Amniotic epithelial cell (primary cell): ENCODE results near the gene FBN1.

Source experiments
- DNase-seq: peaks from one replicate; pipeline ENCODE4 v3.0.0-alpha.2; 2010; ENCODE audit warnings: low read depth

The FBN1 gene

DNA sequence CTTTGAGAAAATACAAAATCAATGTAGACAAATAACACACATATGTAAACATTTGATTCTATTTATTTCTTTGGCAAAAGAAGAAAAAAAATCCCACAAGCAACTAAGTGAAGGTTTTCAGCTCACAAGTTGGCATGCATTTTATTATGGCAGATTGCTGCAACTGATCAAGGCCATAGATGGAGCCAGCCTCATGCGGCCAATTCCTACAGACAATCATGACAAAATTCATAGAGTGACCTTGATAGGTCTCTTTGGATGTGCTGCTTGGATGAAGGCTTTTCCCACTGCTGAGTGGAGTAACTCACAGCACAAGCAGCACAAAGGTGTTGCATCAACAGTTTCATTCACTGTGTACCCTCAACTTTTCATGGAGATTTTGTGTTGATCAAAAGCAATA lies 22.1 kb downstream of the FBN1 start:
- no peak for DNase-seq

- no peak for DNase-seq
These were observed 23.3 kb downstream of the FBN1 start for GRCh38 chr15:48622237-48622636.

DNA sequence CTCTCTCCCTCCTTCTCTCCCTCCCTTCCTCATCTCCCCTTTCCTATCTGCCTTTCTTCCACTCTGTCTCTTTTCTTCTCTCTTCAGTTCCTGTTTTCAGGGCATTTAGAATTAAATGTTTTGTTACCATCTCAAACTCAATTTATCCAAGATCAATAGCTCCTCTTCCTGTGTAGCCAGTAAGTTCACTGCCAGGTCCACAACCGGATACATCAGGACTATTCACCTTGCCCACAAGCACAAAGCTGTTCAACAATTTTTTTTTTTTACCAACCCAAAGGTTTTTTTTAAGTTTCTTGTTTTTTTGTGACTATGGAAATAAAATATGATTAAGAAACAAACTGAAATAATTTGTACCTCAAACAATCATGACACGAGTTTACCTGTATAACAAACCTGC lies 26.1 kb downstream of the FBN1 start:
- DNase-seq, result no peak

DNA sequence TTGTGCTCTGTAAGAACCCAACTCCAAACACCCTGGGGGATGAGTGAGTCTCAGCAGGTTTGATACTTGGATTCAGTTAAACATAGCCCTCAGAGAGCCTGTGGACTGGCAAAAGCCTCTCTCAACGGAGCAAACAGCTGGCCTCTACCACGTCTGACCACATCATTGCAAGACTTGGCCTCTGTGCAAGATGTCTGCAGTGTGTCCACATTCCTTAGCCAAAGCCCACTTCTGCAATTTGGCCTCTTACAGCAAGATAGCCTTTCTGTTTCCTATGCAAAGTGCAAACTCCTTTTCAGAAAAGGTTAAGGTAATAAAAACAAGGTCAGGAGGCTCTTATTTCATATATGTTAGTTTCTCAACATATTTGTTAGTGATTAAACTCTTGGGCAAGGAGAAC lies 27.9 kb downstream of the FBN1 start:
- peak; percentile 98 for DNase-seq

DNA sequence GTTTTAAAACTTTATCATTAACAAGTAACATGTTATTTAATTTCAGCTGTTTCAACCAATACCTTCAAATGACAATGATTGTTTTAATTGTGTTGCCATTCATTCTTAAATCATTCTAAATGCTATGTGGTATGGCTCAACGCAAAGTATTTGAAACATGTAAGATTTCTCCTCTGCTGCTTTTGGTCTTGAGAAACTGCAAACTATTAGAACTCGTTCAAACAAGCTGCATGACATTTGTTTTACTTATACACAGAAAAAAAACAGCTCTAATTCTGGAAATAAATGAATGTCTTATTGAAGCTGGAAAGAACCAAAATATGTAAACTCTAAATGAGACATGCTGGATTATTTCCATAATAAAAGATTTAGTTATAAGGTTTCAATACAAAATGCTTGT lies 29.3 kb downstream of the FBN1 start:
- peak; percentile 72 for DNase-seq

DNA sequence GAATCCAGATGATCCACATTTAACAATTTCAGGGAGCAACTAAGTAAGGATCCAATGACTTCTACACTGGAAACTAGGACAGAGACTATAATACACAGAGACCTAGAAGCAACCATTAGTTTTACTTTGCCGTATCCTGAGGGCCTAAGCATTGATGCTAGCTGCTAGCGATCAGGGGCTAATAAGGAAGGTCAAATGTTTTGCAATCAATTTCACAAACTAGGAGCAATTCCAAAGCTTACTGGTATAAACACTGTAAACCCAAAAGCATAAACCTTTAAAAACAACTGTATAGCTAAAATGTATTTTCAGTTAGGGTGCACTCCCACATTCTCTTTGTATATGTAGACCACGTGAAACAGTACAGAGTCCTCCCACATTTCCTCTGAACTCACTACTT lies 31.5 kb downstream of the FBN1 start:
- no peak for DNase-seq

DNA sequence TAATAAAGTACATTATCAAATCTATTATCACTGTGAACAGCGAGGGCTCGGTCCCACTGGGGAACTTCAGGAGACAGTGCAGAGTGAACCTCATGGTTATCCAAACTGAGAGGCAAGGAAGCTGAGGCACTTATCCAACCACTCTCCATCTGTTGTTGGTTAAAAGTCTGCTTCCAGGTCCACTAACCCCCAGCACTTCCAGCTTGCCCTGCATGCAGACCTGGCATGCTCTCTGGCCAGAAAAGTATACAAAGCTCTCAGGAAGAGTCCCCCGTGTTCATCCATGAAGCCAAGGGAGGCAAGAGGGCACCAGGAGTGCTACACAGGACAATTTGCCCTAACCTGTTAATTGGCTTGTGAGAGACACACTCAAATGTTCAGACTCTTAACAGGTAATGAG lies 36.0 kb downstream of the FBN1 start:
- no peak for DNase-seq

- no peak for DNase-seq
These were observed 37.7 kb downstream of the FBN1 start for GRCh38 chr15:48607846-48608245.

DNA sequence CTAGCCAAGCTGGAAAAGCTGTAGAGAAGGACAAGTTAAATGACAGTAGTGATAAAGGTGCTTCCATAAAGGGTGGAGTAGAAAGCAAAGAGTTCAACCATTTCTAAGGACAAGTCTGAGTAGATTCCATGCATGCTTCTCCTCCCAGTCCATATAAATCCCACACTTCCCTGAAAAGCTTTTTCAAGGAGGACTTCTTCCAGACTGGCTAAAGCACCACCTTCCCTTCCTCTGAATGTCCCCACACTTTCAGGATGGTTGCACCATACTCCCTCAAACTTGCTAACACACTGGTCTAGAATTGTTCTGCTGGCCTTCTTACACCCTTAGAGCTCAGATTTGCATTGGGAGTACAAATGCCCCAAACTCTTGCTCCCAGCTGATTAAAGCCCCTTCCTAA lies 40.9 kb downstream of the FBN1 start:
- no peak for DNase-seq

DNA sequence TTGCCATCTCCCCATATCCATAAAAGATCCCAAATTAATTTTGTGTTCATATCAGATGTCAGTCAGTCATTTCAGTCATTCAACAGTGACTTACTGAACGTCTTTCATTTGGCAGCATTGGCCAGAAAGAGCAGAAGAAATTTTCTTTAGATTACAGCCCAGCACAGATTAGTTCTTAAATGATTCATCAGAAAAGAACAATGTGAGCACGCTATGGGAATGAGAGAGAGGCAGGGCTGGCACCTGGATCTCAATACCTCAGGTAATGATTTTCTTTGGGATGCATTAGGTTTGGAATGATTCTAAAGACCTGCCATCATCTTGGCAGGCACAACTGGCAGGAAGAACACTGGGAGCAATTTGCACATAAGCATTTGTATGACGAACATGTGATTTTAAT lies 41.6 kb downstream of the FBN1 start:
- DNase-seq, result no peak

GRCh38 chr15:48603123-48603500 lies 42.4 kb downstream of the FBN1 start:
- no peak for DNase-seq

DNA sequence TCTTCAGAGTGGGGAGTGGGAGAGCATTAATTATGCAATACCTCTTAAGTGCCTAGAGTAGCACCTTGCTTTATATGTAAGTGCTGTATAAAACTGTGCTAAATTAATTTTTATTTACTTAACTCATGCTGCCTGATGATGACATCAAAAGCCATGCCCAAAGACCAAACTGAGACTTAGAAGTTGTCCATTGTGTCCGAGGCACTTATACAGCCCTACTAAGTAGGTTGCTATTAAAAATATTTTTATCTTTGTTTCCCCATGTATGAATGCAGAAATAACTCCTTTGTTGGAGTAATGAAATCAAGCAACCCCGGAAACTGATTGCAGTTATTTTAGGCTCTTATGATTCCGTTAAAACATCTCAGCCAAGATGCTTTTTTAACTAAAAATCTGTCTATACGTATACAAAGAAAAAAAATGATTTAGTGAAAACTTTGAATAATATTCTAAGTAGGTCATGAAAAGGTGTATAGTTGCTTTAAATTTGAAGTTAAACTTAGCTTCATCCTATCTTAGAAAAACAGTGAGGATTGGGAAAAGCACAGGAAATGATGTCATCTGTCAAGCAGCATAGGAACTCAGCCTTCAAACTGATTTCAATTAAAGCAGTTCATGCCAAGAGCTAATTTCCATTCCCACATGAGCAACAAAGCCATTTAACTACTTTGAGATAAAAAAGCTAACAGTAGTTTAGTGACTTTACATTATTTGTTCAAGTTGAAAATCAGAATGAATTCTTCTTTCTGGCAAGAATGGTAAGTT lies 43.0 kb downstream of the FBN1 start:
- DNase-seq, result peak; percentile 83

DNA sequence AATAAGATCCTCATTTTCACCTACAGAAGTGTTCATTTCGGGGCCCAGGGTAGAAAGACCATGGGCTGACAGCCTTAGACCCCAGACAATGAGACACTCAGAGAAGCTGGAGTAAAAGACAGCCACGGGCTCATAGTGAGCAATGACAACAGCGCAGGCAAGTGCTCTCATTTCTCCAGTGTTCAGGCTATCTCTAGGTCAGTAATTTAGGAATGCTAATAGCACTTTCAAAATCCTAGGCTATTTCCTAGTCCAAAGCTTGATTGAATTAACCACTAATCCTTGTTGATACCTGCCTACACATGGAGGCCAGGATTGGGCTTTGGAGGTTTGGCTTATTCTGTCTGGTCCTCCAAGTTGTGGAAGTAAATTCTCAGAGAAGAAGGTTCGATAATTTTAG lies 44.4 kb downstream of the FBN1 start:
- peak; percentile 52 for DNase-seq

- no peak for DNase-seq
These were observed 48.7 kb downstream of the FBN1 start for GRCh38 chr15:48596841-48597240.

GRCh38 chr15:48596415-48596814 lies 49.1 kb downstream of the FBN1 start:
- DNase-seq, result peak; percentile 83

GRCh38 chr15:48595981-48596380 lies 49.5 kb downstream of the FBN1 start:
- DNase-seq, result no peak

GRCh38 chr15:48592933-48593332 lies 52.6 kb downstream of the FBN1 start:
- peak; percentile 73 for DNase-seq

DNA sequence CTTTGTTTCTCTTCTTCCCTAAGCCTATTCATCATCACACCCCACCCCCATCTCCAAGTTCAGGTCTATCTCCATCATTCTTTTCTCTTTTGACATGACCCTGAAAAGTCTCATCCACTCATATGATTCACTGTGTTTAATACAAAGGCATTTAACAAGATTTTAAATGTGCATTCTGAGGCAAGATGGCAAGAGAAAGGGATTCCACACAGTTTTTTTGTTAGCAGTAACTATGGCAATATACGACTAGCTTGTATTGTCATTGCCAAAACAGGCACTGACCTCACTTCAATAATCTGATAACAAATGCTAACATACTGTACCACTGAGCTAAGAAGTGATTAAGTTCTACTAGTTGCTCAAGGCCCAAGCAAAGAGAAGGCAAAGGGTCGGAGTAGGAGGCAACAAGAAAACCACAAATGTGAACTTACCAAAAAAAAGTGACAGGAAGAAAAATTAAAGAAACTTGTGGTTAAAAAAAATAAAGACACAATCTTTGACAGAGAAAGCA lies 53.2 kb downstream of the FBN1 start:
- peak; percentile 100 for DNase-seq

DNA sequence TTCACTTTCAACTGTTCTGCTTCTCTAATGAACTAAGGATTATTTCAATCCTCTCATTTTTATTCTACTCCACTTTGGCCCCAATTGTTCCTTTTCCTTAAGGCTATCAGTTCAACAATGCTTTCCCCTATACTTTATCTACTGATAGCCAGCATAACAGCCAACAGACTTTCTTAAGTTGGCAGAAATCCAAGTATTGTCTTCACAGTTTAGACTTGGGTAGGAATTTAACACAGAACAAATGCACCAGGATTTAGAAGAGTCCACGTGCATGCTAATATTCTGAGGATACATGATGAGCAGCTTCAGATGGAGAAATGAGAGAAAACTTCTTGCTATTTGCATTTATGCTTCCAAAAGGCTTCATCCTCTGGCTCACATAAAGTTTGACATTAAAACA lies 54.8 kb downstream of the FBN1 start:
- DNase-seq, result no peak

GRCh38 chr15:48584812-48585563 lies 60.5 kb downstream of the FBN1 start:
- no peak for DNase-seq

DNA sequence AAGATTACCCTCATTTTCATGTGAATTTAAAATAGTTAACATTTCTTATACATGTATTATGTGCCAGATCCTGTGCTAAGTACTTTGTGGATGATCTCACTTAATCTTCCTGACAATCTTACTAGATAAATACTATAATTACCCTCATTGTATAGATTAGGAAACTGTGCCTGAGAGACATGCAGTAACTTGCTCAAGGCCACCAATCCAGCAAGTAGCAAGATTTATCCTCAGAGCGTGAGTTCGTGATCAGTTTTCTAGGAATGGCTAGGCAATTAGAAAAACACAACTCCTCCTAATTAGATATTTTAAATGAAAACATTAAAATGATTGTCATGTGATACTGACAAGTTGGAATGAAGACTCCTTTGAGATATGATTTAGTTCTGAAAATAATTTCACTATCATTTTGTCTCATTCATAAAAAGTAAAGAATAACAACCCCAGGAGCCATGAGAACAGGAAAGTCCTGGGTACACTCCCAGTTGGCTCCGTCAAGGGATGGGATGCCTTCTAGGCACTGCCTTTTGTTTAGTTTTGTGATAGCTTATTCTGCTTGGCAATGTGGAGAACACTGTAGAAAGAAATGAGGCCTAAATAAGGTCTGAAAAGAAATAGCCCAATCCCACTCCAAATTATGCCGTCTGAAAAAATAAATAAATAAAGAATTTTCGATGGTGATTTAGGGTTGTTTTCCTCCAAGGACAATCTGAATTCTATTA lies 61.3 kb downstream of the FBN1 start:
- no peak for DNase-seq

DNA sequence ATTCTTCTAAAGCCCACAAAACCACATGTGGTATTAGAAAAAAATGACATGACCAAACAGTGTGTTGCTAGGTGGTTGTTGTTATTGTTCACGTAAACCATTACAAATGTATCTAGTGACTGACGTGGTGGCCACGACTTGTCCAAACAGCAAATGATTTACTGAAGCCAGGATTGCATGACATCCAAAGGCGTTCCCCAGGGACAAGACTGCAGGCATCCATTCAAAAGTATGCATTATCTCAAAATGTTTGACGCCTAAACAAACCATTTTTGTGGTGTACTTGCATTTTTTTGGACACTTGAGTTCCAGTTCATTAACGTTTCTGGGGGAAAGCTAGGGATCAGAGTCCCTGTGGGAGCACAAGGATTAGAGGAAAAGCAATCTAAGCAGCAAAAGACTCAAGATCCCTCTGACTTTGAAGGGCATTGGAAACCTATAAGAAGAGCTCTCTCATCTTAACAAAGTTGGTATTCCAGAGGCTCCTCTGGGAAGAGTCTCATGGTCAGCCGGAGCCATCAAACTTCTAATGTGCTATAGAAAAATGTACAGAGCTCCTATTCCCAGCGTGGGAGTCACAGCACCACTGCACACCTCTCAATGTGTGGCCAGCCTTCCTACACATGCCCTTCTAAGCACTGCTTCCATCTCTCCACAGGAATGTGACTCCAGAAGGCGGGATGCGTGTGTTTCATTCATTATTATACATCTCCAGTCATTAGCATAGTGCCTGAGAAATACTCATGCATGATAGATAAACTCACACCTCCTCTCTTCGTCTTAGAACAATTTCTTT lies 62.9 kb downstream of the FBN1 start:
- DNase-seq, result peak; percentile 91
